Loucy (cell line): ENCODE data around the gene KLHL21.

Experiments
- EZH2phosphoT487 ChIP-seq: fragments of 200-600 bp; IDR thresholded peaks from 2 replicates; pipeline ENCODE4 v1.6.1; 2018; ENCODE audit warnings: antibody characterized with exemption, mild to moderate bottlenecking, moderate library complexity, borderline replicate concordance
- TF ChIP-seq, protein P1 (sequence below): fragments of 200-600 bp; sonication (generic); conservative IDR thresholded peaks from 2 replicates; pipeline ENCODE4 v1.5.1; 2014; ENCODE audit warnings: mild to moderate bottlenecking, antibody characterized with exemption, low read length

DNA sequence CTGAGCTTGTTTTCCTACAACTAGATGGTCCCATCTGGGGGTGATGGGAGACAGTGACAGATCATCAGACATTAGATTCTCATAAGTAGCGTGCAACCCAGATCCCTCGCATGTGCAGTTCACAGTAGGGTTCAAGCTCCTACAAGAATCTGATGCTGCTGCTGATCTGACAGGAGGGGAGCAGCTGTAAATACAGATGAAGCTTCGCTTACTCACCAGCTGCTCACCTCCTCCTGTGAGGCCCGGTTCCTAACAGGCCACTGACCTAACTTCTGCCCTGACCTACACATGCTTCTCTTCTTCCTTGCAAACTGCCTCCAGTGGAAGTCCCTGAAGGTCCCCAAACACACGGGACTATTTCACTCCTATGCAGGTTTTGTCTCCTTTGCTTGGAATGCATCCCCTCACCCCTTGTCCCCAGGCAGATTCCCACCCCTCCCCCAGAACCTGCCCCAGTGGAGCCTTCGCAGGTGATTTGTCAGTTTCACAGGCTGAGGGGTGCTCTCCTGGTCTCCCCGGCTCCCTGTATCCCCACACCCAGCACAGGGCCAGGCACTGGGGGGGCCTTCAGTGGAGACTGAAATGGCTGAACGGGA lies 28.5 kb downstream of the KLHL21 start:
- TF ChIP-seq EZH2phosphoT487 = no peak
- TF ChIP-seq, protein P1, sequence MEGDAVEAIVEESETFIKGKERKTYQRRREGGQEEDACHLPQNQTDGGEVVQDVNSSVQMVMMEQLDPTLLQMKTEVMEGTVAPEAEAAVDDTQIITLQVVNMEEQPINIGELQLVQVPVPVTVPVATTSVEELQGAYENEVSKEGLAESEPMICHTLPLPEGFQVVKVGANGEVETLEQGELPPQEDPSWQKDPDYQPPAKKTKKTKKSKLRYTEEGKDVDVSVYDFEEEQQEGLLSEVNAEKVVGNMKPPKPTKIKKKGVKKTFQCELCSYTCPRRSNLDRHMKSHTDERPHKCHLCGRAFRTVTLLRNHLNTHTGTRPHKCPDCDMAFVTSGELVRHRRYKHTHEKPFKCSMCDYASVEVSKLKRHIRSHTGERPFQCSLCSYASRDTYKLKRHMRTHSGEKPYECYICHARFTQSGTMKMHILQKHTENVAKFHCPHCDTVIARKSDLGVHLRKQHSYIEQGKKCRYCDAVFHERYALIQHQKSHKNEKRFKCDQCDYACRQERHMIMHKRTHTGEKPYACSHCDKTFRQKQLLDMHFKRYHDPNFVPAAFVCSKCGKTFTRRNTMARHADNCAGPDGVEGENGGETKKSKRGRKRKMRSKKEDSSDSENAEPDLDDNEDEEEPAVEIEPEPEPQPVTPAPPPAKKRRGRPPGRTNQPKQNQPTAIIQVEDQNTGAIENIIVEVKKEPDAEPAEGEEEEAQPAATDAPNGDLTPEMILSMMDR = no peak
